Stimulated activated CD4-positive, alpha-beta T cell treated with anti-CD3 and anti-CD28 coated beads, Interleukin-4, amount 100 ng/mL, for 1 hour (primary cell): ENCODE results near the gene RANGRF.

Experiments used
- DNase-seq: peaks from one replicate; pipeline ENCODE4 v3.0.0-alpha.2; 2020

RANGRF gene

DNA sequence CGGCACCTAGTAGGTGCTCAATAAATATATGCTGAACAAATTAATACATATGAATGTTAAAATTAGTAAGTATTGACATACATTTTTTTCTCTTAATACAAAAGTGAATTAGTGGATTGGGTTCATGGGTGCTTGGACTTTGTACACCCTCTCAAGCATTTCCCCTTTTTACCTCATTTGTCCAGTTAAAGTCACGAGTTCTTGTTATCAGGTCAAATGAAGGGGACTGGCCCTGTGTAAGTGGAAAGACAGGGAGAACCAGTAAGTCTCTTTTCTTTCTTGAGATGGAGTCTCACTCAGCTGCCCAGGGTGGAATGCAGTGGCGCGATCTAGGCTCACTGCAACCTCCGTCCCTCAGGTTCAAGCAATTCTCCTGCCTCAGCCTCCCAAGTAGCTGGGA, 13.7 kb upstream of the RANGRF start:
- DNase-seq, result no peak

GRCh38 chr17:8275421-8276290, 12.8 kb upstream of the RANGRF start:
- no peak for DNase-seq

DNA sequence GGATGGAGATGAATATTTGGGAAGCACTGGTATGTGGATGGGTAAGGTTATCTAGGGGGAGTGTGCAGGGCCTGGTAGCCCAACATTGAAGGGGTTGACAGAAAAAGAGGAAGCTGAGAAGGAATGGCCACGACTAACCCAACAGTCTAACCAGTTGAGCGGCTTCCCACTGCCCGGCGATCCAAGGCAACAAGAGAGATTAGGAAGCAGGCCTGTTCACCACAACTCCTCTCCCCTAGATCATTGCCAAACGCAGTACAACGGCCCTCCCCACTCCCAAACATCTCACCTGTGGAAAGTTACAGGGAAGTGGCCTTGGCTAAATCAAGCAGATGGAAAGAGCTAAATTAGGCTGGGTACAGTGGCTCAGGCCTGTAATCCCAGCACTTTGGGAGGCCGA, 11.2 kb upstream of the RANGRF start:
- no peak for DNase-seq

- no peak for DNase-seq
Observed at GRCh38 chr17:8282345-8282744, 6.1 kb upstream of the RANGRF start.

- DNase-seq, result no peak
Observed at GRCh38 chr17:8283356-8283755, 5.1 kb upstream of the RANGRF start.

GRCh38 chr17:8284126-8284525, 4.3 kb upstream of the RANGRF start:
- DNase-seq, result no peak

DNA sequence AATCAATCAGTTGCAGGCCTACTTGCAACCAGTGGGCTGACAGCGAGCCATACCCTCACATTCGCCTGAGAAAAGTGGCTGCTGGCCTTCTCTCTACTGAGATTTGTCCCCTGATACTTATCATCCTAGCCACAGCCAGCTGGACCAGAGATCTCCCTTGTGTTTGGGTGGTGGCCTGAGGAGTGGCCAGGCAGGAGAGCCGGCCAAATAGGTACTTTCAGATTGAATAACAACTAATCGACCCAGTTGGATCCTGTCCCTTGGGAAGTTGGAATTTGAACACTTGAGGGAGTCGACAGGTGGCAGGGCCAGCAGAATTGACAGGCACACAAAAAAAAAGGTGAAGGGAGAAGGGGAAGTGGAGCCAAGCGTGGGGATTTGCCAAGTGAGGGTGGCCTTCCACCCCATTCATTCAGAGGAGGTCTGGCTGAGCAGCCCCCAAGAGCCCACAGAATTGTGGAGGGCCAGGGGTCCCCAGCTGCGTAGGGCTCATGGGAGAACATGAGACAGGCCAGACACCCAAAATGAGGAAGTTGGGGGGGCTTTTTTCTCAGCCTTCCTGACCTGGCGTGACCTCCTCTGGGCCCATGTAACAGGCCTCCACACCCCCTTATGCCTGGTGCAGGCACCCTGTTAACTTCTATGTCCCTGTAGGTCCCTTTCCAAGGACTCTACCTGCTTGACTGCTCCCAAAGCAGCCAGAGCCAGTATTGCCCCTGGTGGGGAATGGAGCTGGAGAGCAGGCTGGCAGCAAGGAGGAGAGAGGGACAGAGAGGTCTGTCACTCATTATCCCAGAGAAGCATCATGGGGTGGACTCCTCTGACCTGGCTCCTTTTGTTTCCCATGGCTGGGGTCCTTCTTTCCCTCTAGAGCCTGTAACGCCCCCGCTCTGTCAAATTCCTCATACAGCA, 2.9 kb upstream of the RANGRF start:
- DNase-seq, result no peak

GRCh38 chr17:8287651-8288335, 677 bp upstream of the RANGRF start:
- DNase-seq, result no peak

DNA sequence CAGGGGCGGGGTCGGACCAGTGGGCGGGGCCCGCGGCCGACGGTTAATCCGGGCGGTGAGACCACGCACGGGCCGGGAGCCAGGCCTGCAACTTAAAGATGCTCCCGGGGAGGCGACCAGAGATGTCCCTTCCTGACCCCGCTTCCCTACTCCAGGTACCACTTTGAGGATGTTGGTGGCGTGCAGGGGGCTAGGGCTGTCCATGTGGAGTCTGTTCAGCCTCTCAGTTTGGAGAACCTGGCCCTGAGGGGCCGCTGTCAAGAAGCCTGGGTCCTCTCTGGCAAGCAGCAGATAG, 580 bp downstream of the RANGRF start:
- no peak for DNase-seq

- DNase-seq, result no peak
Observed at GRCh38 chr17:8290043-8290442, 1.6 kb downstream of the RANGRF start.

- no peak for DNase-seq
Observed at GRCh38 chr17:8292639-8293395, 4.3 kb downstream of the RANGRF start.

- no peak for DNase-seq
Observed at GRCh38 chr17:8294361-8294760, 5.9 kb downstream of the RANGRF start.

- DNase-seq, result no peak
Observed at GRCh38 chr17:8294814-8295316, 6.4 kb downstream of the RANGRF start.

- no peak for DNase-seq
Observed at GRCh38 chr17:8300226-8300625, 11.8 kb downstream of the RANGRF start.

DNA sequence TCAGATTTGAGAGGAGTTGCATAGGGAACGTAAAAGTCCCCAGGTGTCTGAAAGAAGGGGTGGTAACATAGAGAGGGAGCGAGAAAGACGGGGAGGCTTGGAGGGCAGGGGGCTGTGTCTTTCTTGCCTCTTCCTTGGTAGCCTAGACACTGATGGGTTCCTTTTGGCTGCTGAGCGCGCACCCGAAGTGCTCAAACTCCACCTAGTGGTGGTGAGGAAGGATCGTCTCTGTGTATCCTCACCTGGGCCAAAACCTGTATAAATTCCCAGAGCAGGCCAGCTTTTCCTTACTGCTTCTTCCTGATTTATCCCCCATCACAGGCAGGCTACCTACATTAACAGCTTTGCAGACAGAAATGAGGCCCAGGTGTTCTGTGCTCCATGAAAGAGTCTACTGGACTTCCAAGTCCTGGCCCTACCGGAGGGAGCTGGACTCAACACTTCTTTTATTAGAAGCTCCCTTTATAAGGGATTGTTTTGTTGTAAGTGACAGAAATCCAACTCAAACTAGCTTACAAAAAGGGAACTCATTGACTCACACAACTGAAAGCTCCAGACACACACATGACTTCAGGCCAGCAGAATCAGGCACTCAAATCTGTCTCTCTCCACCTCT, 12.3 kb downstream of the RANGRF start:
- DNase-seq, result peak; percentile 50

DNA sequence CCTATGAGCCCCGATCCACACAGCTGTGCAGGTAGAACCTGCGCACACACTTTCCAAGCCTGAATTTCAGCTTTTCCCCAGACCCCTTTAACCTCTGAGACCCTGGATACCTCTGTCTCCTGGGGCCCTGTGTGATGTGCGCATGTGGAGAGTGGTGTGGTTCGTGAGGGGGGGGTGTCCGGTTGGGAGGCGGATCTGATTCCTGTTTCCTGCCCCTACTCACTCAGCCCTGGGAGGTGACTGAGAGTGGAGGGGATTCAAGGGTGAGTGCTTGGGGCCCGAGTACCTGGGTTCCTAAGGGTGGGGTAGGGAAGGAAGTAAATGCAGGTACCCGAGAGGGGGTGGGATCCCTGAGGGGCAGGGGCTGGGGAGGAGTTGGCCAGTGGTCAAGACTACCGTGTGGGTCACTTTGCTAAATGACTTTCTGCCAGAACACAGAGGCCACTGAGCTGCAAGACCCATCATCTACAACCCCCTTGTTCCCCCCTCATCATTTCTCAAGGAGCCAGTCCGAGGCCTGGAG, 22.2 kb downstream of the RANGRF start:
- DNase-seq, result no peak

GRCh38 chr17:8311131-8311790, 22.8 kb downstream of the RANGRF start:
- DNase-seq, result no peak

GRCh38 chr17:8312251-8312650, 23.8 kb downstream of the RANGRF start:
- no peak for DNase-seq

GRCh38 chr17:8312726-8313600, 24.5 kb downstream of the RANGRF start:
- no peak for DNase-seq
